Left forelimb (tissue), 1 donor: ENCODE measurements around the gene TRAPPC2B.
"Not testable (repeated sequence)": the region's sequence is repeated elsewhere in the genome, so short reads cannot be mapped to it uniquely, and the experiment has no call there.

Experiments
- DNase-seq: peaks from one replicate; pipeline ENCODE4 v3.0.0-alpha.2; 2018; ENCODE audit warnings: low spot score

The TRAPPC2B gene

GRCh38 chr19:57374647-57375046, 11.3 kb downstream of the TRAPPC2B start:
- DNase-seq: not testable (repeated sequence)

GRCh38 chr19:57376151-57376550, 12.8 kb downstream of the TRAPPC2B start:
- DNase-seq: no peak

GRCh38 chr19:57377498-57378146, 14.3 kb downstream of the TRAPPC2B start:
- no peak for DNase-seq

GRCh38 chr19:57380923-57381322, 17.6 kb downstream of the TRAPPC2B start:
- no peak for DNase-seq

- no peak for DNase-seq
Measured at GRCh38 chr19:57382806-57383488, 19.6 kb downstream of the TRAPPC2B start.

GRCh38 chr19:57389194-57389729, 25.9 kb downstream of the TRAPPC2B start:
- DNase-seq: no peak

- DNase-seq: peak; percentile 99
Measured at GRCh38 chr19:57389730-57390598, 26.6 kb downstream of the TRAPPC2B start, which contains the start of gene ZNF548. TSS of gene ZNF548 (plus strand) at chr19:57389854. CDS start at chr19:57390100, 246 bp downstream.

GRCh38 chr19:57395710-57396109, 32.4 kb downstream of the TRAPPC2B start:
- DNase-seq: no peak

- DNase-seq: no peak
Measured at GRCh38 chr19:57398868-57399267, 35.5 kb downstream of the TRAPPC2B start.

- DNase-seq: no peak
Measured at GRCh38 chr19:57403737-57404563, 40.6 kb downstream of the TRAPPC2B start.

- no peak for DNase-seq
Measured at GRCh38 chr19:57406516-57407123, 43.3 kb downstream of the TRAPPC2B start.

GRCh38 chr19:57410877-57411671, 47.7 kb downstream of the TRAPPC2B start, which contains the start of gene ZNF17:
TSS of gene ZNF17 (plus strand) at chr19:57411161. CDS start at chr19:57413616, 2,455 bp downstream.
- DNase-seq: peak; percentile 93
